CD4-positive, CD25-positive, alpha-beta regulatory T cell (primary cell): Measurements from ENCODE around the gene RAD9B. TPM values are rescaled to one million over a fixed set of nuclear protein-coding genes. Genes with fewer than 3 reads are reported as not detected.
"Not testable (repeated sequence)": the region's sequence is repeated elsewhere in the genome, so short reads cannot be mapped to it uniquely, and the experiment has no call there.

Source experiments
- ATAC-seq, 2 donors: fragments of 150-1000 bp; cut with Tn5 transposase; one replicate each; pipeline ENCODE4 v1.10.0; 2021; ENCODE audit warnings: low read depth in 2 of 2, moderate number of reproducible peaks in 2 of 2, moderate library complexity in 1 of 2
- DNase-seq, 3 donors: peaks; one replicate each; pipeline versions ENCODE4 v3.0.0 to v3.0.0-alpha.2; 2012 to 2022; ENCODE audit warnings: mixed read lengths in 1 of 3
- H3K27ac ChIP-seq: one replicate; pipeline ENCODE4 v1.7.0; 2013; ENCODE audit warnings: mild to moderate bottlenecking, low read length; ENCODE audit not compliant: insufficient read depth, poor library complexity, severe bottlenecking
- H3K27me3 ChIP-seq: one replicate; pipeline ENCODE4 v1.7.0; 2013; ENCODE audit warnings: low read length; ENCODE audit not compliant: control insufficient read depth, insufficient read depth
- H3K36me3 ChIP-seq: one replicate; pipeline ENCODE4 v1.7.0; 2013; ENCODE audit warnings: mild to moderate bottlenecking, low read length, moderate library complexity; ENCODE audit not compliant: control insufficient read depth, insufficient read depth
- H3K4me1 ChIP-seq: 2 replicates; pipeline ENCODE4 v1.7.0; 2013; ENCODE audit warnings: mild to moderate bottlenecking, low read length; ENCODE audit not compliant: insufficient read depth, control insufficient read depth, poor library complexity, severe bottlenecking
- H3K4me3 ChIP-seq: one replicate; pipeline ENCODE4 v1.7.0; 2013; ENCODE audit warnings: low read depth, mild to moderate bottlenecking, low read length, moderate library complexity
- H3K9me3 ChIP-seq, 2 experiments: 1 replicate in 1 of 2; 2 replicates in 1 of 2; pipeline ENCODE4 v1.7.0; 2013; ENCODE audit warnings: low read length in 2 of 2, mild to moderate bottlenecking in 1 of 2, moderate library complexity in 1 of 2; ENCODE audit not compliant: control insufficient read depth in 2 of 2
- H3K27ac Mint-ChIP-seq, 3 donors: one replicate each; pipeline ENCODE4 v1.8.0; 2020 to 2022; ENCODE audit warnings: mild to moderate bottlenecking in 3 of 3, mixed read lengths in 3 of 3, moderate library complexity in 2 of 3
- H3K27me3 Mint-ChIP-seq: one replicate; pipeline ENCODE4 v1.8.0; 2022; ENCODE audit warnings: mild to moderate bottlenecking, mixed read lengths
- H3K36me3 Mint-ChIP-seq: one replicate; pipeline ENCODE4 v1.8.0; 2020; ENCODE audit warnings: mixed read lengths
- H3K4me1 Mint-ChIP-seq, 4 donors: one replicate each; pipeline ENCODE4 v1.8.0; 2020 to 2022; ENCODE audit warnings: mixed read lengths in 4 of 4, mild to moderate bottlenecking in 1 of 4
- H3K4me3 Mint-ChIP-seq, 4 donors: one replicate each; pipeline ENCODE4 v1.8.0; 2020 to 2022; ENCODE audit warnings: mild to moderate bottlenecking in 4 of 4, mixed read lengths in 4 of 4, moderate library complexity in 3 of 4
- H3K9me3 Mint-ChIP-seq, 7 donors: one replicate each; pipeline ENCODE4 v1.8.0; 2020 to 2022; ENCODE audit warnings: mixed read lengths in 7 of 7, mild to moderate bottlenecking in 3 of 7, moderate library complexity in 2 of 7
- polyA plus RNA-seq, 4 donors: library from polyadenylated mRNA; unstranded; fragments of 300-500 nt; fragmentation: Illumina TruSeq; gene quantifications; one replicate each; pipeline ENCODE4 v1.2.3, GENCODE V29; 2021
- total RNA-seq: library from RNA; stranded (reverse); gene quantifications from one replicate; pipeline ENCODE4 v1.2.3, GENCODE V29; 2022

Gene RAD9B
- total and polyA plus RNA-seq, 5 donors from 2014 or later = 0.35 to 1.2 (median 1.0) TPM

DNA sequence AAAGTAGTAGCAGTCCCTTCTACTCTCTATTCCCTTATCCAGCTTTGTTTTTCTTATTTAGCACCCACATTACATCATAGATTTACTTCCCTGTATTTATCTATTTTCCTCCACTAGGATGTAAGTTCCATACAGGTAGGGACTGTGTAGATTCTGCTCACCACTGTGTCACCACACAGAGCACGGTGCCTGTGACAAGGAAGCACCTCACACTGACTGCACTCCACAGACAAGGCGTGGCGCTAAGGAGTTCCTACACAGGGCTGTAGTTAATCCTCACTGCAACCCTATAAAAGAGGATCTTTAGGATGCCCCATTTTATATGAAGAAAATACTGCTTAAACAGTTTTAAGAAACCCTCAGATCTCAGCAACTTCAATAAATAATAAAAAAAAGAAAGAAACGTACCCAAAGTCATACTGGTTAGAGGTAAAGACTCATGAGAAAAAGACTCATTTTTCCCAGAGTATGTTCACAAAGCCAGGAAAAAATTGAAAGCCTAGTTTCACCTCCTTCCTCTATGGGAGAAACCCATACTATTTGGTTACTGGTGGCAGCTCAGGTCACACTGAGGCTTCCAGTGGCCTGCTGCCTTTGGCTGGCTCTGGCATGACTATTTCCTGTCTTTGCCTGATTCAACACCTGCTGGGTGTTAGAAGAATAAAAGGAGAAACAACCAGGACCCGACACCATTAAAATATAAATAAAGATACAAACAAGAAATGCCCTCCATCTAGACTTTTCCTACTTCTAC lies 36.9 kb downstream of the RAD9B start:
- peaks cover 42% of the 10 kb centered on the region for H3K36me3 Mint-ChIP-seq
- H3K36me3 ChIP-seq = peaks cover 51% of the 10 kb centered on the region
- no peak overlapping the region for H3K4me3 Mint-ChIP-seq

DNA sequence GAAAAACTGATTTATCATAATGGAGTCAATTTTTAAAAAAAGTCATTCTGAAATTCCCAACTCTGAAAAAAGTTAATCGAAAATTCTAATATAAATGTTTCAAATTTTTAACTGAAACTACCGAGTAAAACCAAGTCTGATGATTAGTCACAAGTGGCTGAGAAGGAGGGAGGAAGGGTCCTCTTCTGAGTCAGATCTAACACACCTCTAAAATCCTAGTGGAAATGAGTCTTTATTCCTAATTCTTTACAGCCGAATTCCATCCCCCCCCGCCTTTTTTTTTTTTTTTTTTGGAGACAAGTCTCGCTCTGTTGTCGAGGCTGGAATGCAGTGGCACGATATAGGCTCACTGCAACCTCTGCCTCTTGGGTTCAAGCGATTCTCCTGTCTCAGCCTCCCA lies 37.9 kb downstream of the RAD9B start:
- Histone ChIP-seq H3K27ac (no peak overlapping the region), H3K36me3 (peaks cover 46% of the 10 kb centered on the region), H3K4me1 (no peaks in the 10 kb centered on the region), H3K27me3 (no peaks in the 10 kb centered on the region), H3K4me3 (no peak overlapping the region), H3K9me3 (no peaks in the 10 kb centered on the region)
- peaks cover 12 to 23% (median 17%) of the 10 kb centered on the region in 4 donors for H3K4me1 Mint-ChIP-seq
- H3K4me3 Mint-ChIP-seq = no peak overlapping the region
- H3K36me3 Mint-ChIP-seq = peaks cover 42% of the 10 kb centered on the region
- H3K27me3 Mint-ChIP-seq = no peaks in the 10 kb centered on the region
- no peak for ATAC-seq
- DNase-seq = no peak
- H3K9me3 Mint-ChIP-seq = no peaks in the 10 kb centered on the region
- peak overlapping the region in 1 of 3 donors; percentile 48 for H3K27ac Mint-ChIP-seq

More for the DNA sequence above, 36.9 kb downstream of the RAD9B start:
- H3K27ac Mint-ChIP-seq = no peak overlapping the region
- ATAC-seq = no peak
- no peaks in the 10 kb centered on the region for H3K27me3 ChIP-seq
- no peaks in the 10 kb centered on the region for H3K4me1 ChIP-seq
- no peaks in the 10 kb centered on the region for H3K9me3 ChIP-seq
- no peaks in the 10 kb centered on the region for H3K27me3 Mint-ChIP-seq
- H3K9me3 Mint-ChIP-seq = no peaks in the 10 kb centered on the region
- no peak for DNase-seq
- peaks cover 14 to 27% (median 17%) of the 10 kb centered on the region in 4 donors for H3K4me1 Mint-ChIP-seq
- H3K4me3 ChIP-seq = no peak overlapping the region
- H3K27ac ChIP-seq = no peak overlapping the region

DNA sequence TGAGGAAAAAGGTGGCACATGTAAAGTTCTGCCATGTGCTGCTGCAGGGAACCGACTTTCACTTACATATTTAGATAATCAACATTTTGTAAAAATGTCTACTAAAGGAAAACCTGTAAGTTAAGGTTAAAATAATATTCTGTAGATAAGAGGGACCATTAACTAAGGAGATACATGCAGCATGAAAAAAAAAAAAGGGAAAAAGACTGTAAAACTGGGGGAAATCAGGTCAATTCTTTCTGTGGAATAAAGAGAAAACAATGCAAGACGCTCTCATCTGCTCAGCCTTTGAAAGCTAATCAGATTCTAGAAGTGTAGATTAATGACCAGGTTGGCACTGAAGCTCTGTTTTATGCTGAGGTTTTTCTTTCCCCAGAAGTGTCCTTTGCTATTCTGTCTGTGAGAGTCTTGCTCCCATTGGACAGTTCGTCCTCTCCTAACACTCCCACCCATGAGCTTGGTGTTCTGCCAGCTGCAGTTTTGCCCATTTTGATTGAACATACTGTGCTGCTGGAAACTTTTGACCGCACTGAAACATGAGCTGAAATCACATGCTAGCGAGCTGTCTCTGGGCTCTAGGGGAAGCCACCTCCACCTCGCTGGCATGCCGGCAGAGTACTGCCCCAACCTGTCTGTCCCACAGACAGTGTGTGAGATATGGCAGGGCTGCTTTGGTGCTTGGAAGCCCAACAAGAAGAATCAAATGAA lies 41.3 kb downstream of the RAD9B start:
- Histone ChIP-seq H3K27ac (no peak overlapping the region), H3K4me3 (no peak overlapping the region), H3K4me1 (no peaks in the 10 kb centered on the region), H3K36me3 (peaks cover 28% of the 10 kb centered on the region), H3K9me3 (no peaks in the 10 kb centered on the region), H3K27me3 (no peaks in the 10 kb centered on the region)
- no peaks in the 10 kb centered on the region for H3K27me3 Mint-ChIP-seq
- DNase-seq (no peak), ATAC-seq (no peak)
- peaks cover 28% of the 10 kb centered on the region for H3K36me3 Mint-ChIP-seq
- H3K9me3 Mint-ChIP-seq = no peaks in the 10 kb centered on the region
- peaks cover 20 to 38% (median 28%) of the 10 kb centered on the region in 4 donors for H3K4me1 Mint-ChIP-seq
- peak overlapping the region in 1 of 4 donors; percentile 22 for H3K4me3 Mint-ChIP-seq
- H3K27ac Mint-ChIP-seq = peak overlapping the region; percentile 60 to 86 (median 67)

DNA sequence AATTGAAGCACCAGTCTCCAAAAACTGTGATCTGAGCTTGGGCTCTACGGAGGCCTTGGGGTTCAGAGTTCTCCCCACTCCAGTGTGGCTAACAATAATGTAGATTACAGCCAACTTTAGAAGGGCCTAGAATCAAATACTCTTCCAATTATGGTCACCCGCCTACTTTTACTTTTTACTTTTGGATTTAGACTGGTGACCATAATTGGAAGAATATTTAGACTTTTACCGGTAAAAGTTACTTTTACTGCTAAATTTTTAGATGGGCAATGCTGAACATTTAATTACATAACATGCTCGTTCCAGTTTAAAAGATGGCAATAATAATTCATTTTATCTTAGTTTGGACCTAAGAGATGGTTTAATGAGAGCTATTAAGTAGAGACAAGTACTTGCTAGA lies 41.8 kb downstream of the RAD9B start:
- Mint-ChIP-seq H3K4me1 (peaks cover 20 to 37% (median 28%) of the 10 kb centered on the region in 4 donors), H3K27ac (peak overlapping the region in 2 of 3 donors; percentile 67 to 86), H3K27me3 (no peaks in the 10 kb centered on the region), H3K4me3 (no peak overlapping the region), H3K9me3 (no peaks in the 10 kb centered on the region), H3K36me3 (peaks cover 30% of the 10 kb centered on the region)
- Histone ChIP-seq H3K36me3 (peaks cover 28% of the 10 kb centered on the region), H3K27ac (no peak overlapping the region), H3K9me3 (no peaks in the 10 kb centered on the region), H3K4me3 (no peak overlapping the region), H3K27me3 (no peaks in the 10 kb centered on the region), H3K4me1 (no peaks in the 10 kb centered on the region)
- ATAC-seq (no peak), DNase-seq (no peak)

DNA sequence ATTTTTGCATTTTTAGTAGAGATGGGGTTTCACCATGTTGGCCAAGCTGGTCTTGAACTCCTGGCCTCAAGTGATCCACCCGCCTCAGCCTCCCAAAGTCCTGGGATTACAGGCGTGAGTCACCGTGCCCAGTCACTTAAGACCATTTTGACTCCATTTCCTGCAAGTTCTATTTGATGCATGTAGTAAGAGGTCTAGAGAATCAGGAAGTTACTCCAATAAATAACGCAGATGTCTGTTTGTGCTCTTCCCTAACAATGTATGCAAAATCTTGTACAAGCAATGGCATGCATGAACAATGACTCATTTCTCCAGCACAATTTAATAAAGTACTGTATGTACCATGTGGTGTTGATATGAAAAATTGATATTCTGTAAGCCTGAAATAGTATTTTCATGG lies 43.1 kb downstream of the RAD9B start:
- H3K4me3 Mint-ChIP-seq, H3K9me3 ChIP-seq, ATAC-seq, H3K27me3 ChIP-seq, H3K4me3 ChIP-seq, DNase-seq, H3K27ac ChIP-seq, H3K4me1 ChIP-seq, H3K27me3 Mint-ChIP-seq, H3K9me3 Mint-ChIP-seq: not testable (repeated sequence)
- Mint-ChIP-seq H3K36me3 (peaks cover 27% of the 10 kb centered on the region), H3K27ac (peak overlapping the region in 1 of 3 donors; percentile 51), H3K4me1 (peaks cover 17 to 38% (median 30%) of the 10 kb centered on the region in 4 donors)
- peaks cover 30% of the 10 kb centered on the region for H3K36me3 ChIP-seq

DNA sequence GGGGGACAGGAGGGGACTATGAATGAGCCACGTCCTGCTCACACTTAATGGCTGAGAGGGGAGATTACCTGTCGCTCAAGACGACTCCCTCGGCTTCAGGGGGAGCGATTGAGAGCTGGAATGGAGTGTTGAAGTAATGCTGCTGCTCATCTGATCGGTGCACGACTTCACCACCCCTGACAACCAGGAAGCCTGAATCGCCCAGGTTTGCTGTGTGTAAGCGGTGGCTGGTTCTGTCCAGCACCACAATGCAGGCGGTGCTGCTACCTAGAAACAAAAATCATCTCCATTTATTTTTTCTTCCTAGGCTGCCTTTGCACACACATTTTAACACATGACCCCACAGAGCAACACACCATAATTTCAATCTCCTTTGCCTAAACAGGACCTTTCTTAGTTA lies 43.7 kb downstream of the RAD9B start:
- ATAC-seq = no peak
- H3K36me3 ChIP-seq = peaks cover 35% of the 10 kb centered on the region
- Mint-ChIP-seq H3K9me3 (no peaks in the 10 kb centered on the region), H3K27me3 (no peaks in the 10 kb centered on the region), H3K4me1 (peaks cover 17 to 39% (median 32%) of the 10 kb centered on the region in 4 donors), H3K4me3 (no peak overlapping the region), H3K27ac (peak overlapping the region in 1 of 3 donors; percentile 62), H3K36me3 (peaks cover 31% of the 10 kb centered on the region)
- H3K27me3 ChIP-seq = no peaks in the 10 kb centered on the region
- H3K27ac ChIP-seq = no peak overlapping the region
- H3K4me1 ChIP-seq = no peaks in the 10 kb centered on the region
- no peaks in the 10 kb centered on the region for H3K9me3 ChIP-seq
- no peak overlapping the region for H3K4me3 ChIP-seq
- DNase-seq = no peak

DNA sequence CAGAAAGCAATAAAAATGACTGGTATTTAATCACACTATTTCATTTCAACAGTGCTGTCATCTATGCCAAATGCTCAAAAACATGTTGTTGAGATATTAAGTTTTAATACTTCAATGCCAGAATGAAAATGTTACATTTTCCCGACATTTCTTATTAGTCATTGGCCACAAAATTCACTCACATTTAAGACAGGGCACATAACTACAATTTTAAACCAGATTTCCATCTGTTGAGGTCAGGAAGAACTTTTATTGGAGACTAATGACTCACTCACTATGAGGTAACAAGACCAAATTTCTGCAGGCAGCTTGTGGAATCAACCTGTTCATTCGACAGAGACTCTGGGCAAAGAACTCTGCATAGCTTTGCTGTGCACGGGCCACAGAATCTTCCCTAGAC lies 44.2 kb downstream of the RAD9B start:
- no peak overlapping the region for H3K4me3 ChIP-seq
- Mint-ChIP-seq H3K4me1 (peaks cover 17 to 42% (median 34%) of the 10 kb centered on the region in 4 donors), H3K9me3 (no peaks in the 10 kb centered on the region), H3K36me3 (peaks cover 34% of the 10 kb centered on the region), H3K27ac (peak overlapping the region in 2 of 3 donors; percentile 56 to 62), H3K27me3 (no peaks in the 10 kb centered on the region), H3K4me3 (no peak overlapping the region)
- no peaks in the 10 kb centered on the region for H3K27me3 ChIP-seq
- H3K27ac ChIP-seq = no peak overlapping the region
- no peaks in the 10 kb centered on the region for H3K4me1 ChIP-seq
- DNase-seq (no peak), ATAC-seq (no peak)
- H3K9me3 ChIP-seq = no peaks in the 10 kb centered on the region
- peaks cover 40% of the 10 kb centered on the region for H3K36me3 ChIP-seq
